A673 (cell line): ENCODE data around the gene SPG7. TPM values are rescaled to one million over a fixed set of nuclear protein-coding genes. Genes with fewer than 3 reads are reported as not detected.

Experiments
- BruUV-seq: library from RNA; stranded (reverse); fragments of 400-500 nt; replicated peaks from 2 replicates; lab custom pipeline; 2021; lab: Mats Ljungman, UMichigan
- CTCF ChIA-PET: fragments of 300-600 bp; sonication (Branson Sonifier 250); formaldehyde crosslinking; loops from one replicate; lab custom pipeline; 2022; ENCODE audit warnings: antibody characterized with exemption; lab: Charles Lee
- POLR2A ChIA-PET: fragments of 300-600 bp; sonication (Branson Sonifier 250); formaldehyde crosslinking; loops from one replicate; lab custom pipeline; 2022; ENCODE audit warnings: antibody characterized with exemption; ENCODE audit not compliant: low non-redundant PET; lab: Charles Lee
- DNase-seq: peaks from one replicate; pipeline ENCODE4 v3.0.0-alpha.2; 2015; ENCODE audit warnings: low spot score
- H3K27ac ChIP-seq: fragments of 200-600 bp; sonication (generic); 2 replicates; pipeline ENCODE4 v1.5.1; 2016; ENCODE audit warnings: mixed run types, low read depth, mild to moderate bottlenecking, mixed read lengths, antibody characterized with exemption, low read length; ENCODE audit not compliant: poor library complexity, severe bottlenecking
- H3K27me3 ChIP-seq: fragments of 200-600 bp; sonication (generic); replicated peaks from 2 replicates; pipeline ENCODE4 v1.6.1; 2017; ENCODE audit warnings: mixed run types, low read depth, mild to moderate bottlenecking, mixed read lengths, antibody characterized with exemption, low read length; ENCODE audit not compliant: insufficient read depth, poor library complexity
- H3K36me3 ChIP-seq: fragments of 200-600 bp; sonication (generic); 2 replicates; pipeline ENCODE4 v1.6.1; 2016; ENCODE audit warnings: mixed run types, mild to moderate bottlenecking, mixed read lengths, antibody characterized with exemption, low read length; ENCODE audit not compliant: insufficient read depth, poor library complexity, severe bottlenecking
- H3K4me1 ChIP-seq: fragments of 200-600 bp; sonication (generic); 2 replicates; pipeline ENCODE4 v1.6.1; 2017; ENCODE audit warnings: mixed run types, mild to moderate bottlenecking, mixed read lengths, antibody characterized with exemption, low read length; ENCODE audit not compliant: insufficient read depth, poor library complexity, severe bottlenecking
- H3K4me3 ChIP-seq: fragments of 200-600 bp; sonication (generic); 2 replicates; pipeline ENCODE4 v1.5.1; 2016; ENCODE audit warnings: low read depth, mixed run types, mild to moderate bottlenecking, mixed read lengths, low read length; ENCODE audit not compliant: poor library complexity, severe bottlenecking
- H3K9me3 ChIP-seq: fragments of 200-600 bp; sonication (generic); 2 replicates; pipeline ENCODE4 v1.6.1; 2016; ENCODE audit warnings: mixed run types, low read depth, mild to moderate bottlenecking, mixed read lengths, antibody characterized with exemption, low read length; ENCODE audit not compliant: poor library complexity, severe bottlenecking
- CTCF ChIP-seq: fragments of 300-800, 200-600 bp; sonication (generic); conservative IDR thresholded peaks from 2 replicates; pipeline ENCODE4 v1.5.1; 2017; ENCODE audit warnings: low read depth, mild to moderate bottlenecking, antibody characterized with exemption, low read length, moderate library complexity, mixed read lengths
- EZH2 ChIP-seq: fragments of 200-600 bp; sonication (generic); IDR thresholded peaks from 2 replicates; pipeline ENCODE4 v1.6.1; 2017; ENCODE audit warnings: borderline replicate concordance, low read depth, mild to moderate bottlenecking, mixed read lengths, antibody characterized with exemption, low read length; ENCODE audit not compliant: poor library complexity, severe bottlenecking
- intact Hi-C: fragments of 100-400 bp; cut with micrococcal nuclease; formaldehyde crosslinking; loops from one replicate; pipeline ENCODE4 v1.10.0; 2022; ENCODE audit not compliant: unreplicated experiment
- total RNA-seq: library from RNA; stranded (reverse); gene quantifications from 2 replicates; pipeline ENCODE4 v1.2.3, GENCODE V29; 2021

The SPG7 gene
- total RNA-seq, 1 experiment from 2014 or later, result 113 TPM

- POLR2A ChIA-PET, result no interaction called here
- H3K9me3 ChIP-seq, result no peaks in the 10 kb centered on the region
- DNase-seq, result no peak
- BruUV-seq, result no TSS peak
- no peak overlapping the region for H3K4me3 ChIP-seq
- H3K36me3 ChIP-seq, result peaks cover 41% of the 10 kb centered on the region
- CTCF ChIA-PET, result no interaction called here
- no peaks in the 10 kb centered on the region for H3K27me3 ChIP-seq
- H3K4me1 ChIP-seq, result no peaks in the 10 kb centered on the region
- no peak overlapping the region for H3K27ac ChIP-seq
- intact Hi-C loops, result no loop called here
- TF ChIP-seq CTCF (no peak), EZH2 (no peak)
Measured at GRCh38 chr16:89588413-89589109, 80.4 kb downstream of the SPG7 start.

GRCh38 chr16:89589241-89589926, 81.2 kb downstream of the SPG7 start:
- CTCF ChIA-PET, result no interaction called here
- POLR2A ChIA-PET, result no interaction called here
- BruUV-seq, result no TSS peak
- no peak overlapping the region for H3K4me3 ChIP-seq
- H3K27me3 ChIP-seq, result no peaks in the 10 kb centered on the region
- H3K27ac ChIP-seq, result no peak overlapping the region
- peaks cover 34% of the 10 kb centered on the region for H3K36me3 ChIP-seq
- TF ChIP-seq CTCF, result no peak
- no peak for TF ChIP-seq EZH2
- no peak for DNase-seq
- H3K4me1 ChIP-seq, result no peaks in the 10 kb centered on the region
- intact Hi-C loops, result no loop called here
- H3K9me3 ChIP-seq, result no peaks in the 10 kb centered on the region

GRCh38 chr16:89593841-89594240, 85.6 kb downstream of the SPG7 start:
- no peak overlapping the region for H3K27ac ChIP-seq
- no peak for DNase-seq
- BruUV-seq, result no TSS peak
- peaks cover 18% of the 10 kb centered on the region for H3K36me3 ChIP-seq
- ChIA-PET CTCF (no interaction called here), POLR2A (no interaction called here)
- TF ChIP-seq EZH2, result no peak
- TF ChIP-seq CTCF, result no peak
- no peak overlapping the region for H3K4me3 ChIP-seq
- no peaks in the 10 kb centered on the region for H3K9me3 ChIP-seq
- H3K27me3 ChIP-seq, result no peaks in the 10 kb centered on the region
- intact Hi-C loops, result no loop called here
- no peaks in the 10 kb centered on the region for H3K4me1 ChIP-seq
